GM18951 (cell line): ENCODE results near the gene TTC7B.

Experiments used
- POLR2A ChIP-seq: IDR thresholded peaks from 4 replicates; pipeline ENCODE4 v1.6.1; 2011; ENCODE audit warnings: mild to moderate bottlenecking; ENCODE audit not compliant: insufficient read length, insufficient read depth; ENCODE audit errors: extremely low read depth
- in situ Hi-C: fragments of 300-500 bp; cut with MboI; formaldehyde crosslinking; loops from one replicate; pipeline ENCODE4 v1.12.0; 2022; ENCODE audit warnings: low sequenced_read_pairs, mixed read lengths, inconsistent platforms; ENCODE audit not compliant: unreplicated experiment

TTC7B gene

DNA sequence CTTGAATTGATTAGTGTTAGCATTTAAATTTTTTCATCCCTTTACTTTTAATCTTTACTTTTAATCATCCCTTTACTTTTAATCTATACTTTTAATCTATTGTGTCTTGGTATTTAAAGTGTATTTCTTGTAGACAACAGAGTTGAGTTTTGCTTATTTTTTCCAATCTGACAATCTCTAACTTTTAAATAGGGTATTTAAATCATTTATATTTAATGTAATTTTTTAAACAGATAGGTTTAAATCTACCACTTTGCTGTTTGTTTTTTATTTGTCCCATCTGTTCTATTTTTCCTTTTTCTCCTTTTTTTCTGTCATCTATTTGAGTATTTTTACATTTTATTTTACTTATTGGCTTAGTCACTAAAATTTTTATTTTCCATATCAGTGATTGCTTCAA, 68.3 kb downstream of the TTC7B start:
- no peak for TF ChIP-seq POLR2A
- in situ Hi-C loops: no loop called here

DNA sequence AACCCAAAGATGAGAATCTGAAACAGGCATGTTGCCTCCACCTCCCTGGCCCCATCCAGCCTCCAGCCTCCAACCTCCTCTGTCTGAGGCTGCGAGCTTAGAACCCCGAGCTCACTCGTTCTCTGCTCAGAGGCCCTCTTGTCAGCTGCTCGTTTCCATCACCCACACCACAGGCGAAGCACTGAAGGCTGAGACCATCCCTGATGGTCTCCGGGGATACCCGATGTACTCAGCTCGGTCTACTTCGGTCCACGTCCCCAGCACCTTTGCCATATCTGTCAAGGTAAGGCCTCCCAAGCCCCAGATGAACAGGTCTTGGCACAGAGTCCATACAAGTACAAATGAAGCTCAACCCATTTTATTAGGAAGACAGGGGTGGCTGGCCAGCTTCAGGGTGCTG, 72.4 kb downstream of the TTC7B start:
- TF ChIP-seq POLR2A: no peak
- in situ Hi-C loops: no loop called here

DNA sequence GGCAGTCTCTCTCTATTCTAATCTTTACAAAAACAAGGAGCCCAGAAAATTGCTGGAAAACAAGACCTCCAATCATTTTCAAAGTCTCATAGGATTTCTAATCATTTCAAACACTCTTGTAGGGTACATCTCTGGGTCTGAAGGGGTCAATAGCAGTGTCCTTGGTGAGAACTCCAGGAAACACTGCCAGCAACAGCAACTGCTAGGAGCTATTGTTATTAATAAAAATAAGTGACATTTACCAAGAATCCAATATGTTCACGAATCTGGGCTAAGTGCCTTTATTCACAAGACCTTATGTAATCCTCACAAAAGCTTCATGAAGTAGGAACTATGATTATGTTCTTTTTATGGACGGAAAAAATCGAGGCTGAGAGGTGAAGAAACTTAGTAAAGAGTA, 72.8 kb downstream of the TTC7B start:
- TF ChIP-seq POLR2A: no peak
- in situ Hi-C loops: no loop called here

DNA sequence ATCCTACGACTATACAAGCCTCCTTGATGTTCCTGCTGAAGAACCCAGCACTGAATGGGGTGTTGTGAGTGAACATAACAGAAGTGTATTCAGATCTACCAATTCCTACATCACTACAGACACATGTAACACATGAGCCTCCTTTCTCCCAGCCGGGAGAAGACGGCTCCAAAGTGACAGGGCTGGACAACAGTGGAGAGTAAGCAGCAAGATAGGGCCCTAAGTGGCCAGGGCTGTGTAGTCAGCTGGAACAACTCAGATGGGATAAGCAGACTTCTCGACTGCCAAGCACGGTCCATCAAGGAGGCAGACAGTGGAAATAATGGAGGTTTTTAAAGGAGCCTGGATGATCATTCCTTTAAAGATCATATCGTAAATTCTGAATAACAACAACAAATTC, 73.5 kb downstream of the TTC7B start:
- in situ Hi-C loops: no loop called here
- no peak for TF ChIP-seq POLR2A

DNA sequence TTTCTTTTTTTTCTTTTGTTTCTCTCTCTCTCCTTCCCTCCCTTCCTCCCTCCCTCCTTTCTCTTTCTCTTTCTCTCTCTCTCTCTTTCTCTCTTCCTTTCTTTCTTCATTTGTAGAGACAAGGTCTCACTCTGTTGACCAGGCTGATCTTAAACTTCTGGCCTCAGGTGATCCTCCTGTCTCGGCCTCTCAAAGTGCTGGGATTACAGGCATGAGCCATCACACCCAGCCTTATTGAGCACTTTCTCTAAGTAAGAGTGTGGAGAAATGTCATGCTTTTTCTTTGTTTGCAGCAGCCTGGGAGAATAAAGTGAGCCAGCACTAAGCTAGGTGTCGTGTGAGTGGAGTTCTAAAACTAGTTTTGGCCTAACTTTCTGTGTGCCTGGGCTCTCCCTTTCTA, 74.0 kb downstream of the TTC7B start:
- in situ Hi-C loops: no loop called here

DNA sequence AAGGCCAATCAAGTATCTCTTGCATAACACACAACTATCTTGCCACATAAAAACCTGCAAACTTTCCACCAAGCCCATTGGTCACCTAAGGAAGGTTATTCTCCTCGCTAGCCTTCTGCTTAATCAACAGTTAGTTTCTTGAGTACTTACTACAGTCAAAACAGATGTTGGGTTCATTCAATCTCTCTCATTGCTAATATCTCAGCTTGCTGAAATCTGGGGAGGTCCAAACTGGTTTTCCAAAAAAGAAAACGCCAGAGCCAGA, 74.6 kb downstream of the TTC7B start:
- in situ Hi-C loops: no loop called here
- no peak for TF ChIP-seq POLR2A

More for the DNA sequence above, 74.0 kb downstream of the TTC7B start:
- no peak for TF ChIP-seq POLR2A

DNA sequence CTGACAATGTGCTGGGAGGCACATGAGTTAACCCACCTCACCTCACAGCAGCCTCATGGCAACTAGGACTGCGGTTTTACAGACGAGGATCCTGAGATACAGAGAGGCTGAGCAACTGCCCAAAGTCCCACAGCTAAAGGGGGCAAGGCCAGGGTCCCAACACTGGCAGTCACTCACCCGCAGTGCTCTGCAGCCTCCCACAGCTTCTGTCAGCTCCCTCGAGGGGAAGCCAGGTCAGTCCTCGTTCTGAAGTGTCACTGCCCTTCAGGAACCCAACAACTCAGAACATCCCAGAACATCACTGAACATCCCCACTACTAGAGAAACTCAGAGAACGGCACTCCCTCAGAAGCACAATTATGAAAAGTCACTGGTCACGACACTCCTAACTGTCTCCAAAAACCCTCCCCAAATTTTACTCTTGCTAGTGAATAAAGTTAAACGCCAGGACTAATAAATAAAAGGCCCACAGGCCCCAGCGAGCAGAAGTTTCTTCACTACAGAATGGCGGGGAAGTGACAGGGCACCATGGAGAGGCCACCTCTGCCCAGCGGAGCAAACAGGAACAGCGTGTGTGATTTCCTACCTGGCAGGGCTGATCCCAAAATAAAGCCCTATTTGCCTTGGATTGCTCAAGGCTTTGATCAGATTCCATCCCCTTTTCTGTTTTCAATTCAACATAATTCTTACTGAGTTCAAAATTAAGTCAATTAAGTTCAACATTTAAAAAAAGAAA, 75.1 kb downstream of the TTC7B start:
- in situ Hi-C loops: no loop called here
- no peak for TF ChIP-seq POLR2A

DNA sequence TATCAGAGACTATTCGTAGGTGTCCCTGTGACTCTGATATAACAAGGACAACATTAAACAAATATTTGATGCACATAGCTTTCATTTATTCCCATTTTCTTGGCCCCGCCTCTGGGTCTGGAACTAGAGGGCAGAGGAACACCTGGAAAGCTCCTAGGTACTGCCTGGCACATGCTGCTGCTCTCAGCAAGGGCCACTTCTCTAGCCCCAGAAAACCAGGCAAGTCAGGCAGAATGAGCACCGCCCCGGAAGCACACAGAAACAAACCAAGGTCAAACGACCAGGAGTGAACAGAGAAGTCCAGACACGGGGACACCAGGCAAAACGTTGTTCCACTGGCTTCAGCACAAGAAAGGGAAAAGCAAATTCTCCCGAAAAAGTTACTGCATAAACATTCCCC, 76.1 kb downstream of the TTC7B start:
- TF ChIP-seq POLR2A: no peak
- in situ Hi-C loops: no loop called here

DNA sequence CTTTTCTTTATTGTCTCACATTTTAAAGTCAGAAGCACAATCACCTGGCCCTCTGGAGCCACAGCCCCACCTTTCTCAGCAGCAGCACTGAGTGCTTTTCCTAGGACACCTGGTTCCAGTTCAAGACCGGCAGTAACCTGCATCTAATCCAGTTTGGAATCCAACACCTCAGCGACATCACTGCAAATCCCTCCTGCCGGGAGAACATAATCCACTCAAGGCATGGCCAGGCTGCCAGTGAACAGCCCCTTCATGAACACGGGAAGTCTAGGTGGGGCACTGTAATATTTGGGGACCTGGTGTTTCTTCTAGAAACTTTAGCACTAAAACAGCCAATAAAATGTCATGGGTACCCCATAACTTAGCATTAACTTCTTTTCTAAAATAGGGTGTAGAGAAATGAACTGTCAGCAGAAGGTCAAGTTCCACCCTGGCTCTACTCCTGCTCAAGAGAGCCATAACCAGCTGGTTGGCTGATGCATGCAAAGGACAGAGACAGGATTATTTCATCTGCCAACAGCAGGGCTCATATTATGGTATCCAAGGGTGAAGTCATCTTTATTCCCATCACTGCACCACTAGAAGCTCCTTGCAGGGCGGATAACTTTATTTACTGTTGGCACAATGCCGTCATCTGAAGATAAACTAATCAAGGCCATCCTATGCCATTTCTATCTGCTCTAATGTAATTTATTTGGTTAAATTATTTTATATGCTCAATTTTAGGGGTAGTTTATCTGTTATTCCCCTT, 76.7 kb downstream of the TTC7B start:
- in situ Hi-C loops: no loop called here

DNA sequence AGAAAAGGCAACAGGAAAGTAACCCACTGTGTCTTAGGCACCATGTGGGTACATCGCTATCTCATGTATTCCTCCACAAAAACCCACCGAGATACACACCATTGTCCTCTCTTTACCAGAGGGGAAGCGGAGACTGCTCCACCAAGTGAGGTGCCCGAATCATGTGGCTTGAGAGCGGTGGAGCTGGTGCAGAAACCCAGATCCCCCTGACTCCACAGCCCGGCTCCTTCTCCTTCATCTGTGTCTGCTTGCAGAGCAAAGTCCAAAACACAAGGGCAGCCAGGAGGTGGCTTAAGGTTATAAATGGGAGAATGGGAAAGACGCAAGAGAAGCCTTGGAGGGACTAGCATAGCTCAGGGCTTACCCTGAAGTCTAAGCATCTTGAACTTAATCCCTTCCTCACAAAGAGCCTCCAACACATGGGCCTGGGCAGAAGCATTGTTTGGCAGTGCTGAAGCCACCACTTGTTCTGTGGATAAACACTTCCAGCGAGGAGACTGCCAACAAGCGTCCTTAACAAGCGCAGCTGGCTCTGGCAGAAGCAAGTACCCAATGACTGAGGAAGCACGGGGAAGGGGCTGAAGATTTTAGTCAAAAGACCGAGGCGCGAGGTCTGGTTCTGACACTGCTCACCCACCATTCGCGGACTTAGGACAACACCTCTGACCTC, 83.0 kb downstream of the TTC7B start:
- in situ Hi-C loops: no loop called here
- TF ChIP-seq POLR2A: no peak

More for the DNA sequence above, 76.7 kb downstream of the TTC7B start:
- TF ChIP-seq POLR2A: no peak

DNA sequence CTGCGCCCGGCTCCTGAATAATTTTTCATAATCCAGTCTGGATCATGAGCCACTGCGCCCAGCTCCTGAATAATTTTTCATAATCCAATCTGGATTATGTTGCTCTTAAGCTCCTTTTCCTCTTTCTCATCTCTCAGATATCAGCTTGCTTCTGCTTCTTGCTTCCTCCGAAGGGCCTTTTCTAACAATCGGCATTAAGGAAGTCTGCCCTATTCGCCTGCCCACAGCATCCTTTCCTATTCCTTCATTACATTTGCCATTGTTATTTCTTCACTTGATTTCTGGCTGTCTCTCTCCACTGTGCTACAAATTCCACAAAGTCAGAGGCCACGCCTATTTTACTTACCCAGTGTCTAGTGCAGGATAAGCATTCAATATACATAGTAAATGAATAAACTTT, 83.5 kb downstream of the TTC7B start:
- in situ Hi-C loops: no loop called here
- TF ChIP-seq POLR2A: no peak

DNA sequence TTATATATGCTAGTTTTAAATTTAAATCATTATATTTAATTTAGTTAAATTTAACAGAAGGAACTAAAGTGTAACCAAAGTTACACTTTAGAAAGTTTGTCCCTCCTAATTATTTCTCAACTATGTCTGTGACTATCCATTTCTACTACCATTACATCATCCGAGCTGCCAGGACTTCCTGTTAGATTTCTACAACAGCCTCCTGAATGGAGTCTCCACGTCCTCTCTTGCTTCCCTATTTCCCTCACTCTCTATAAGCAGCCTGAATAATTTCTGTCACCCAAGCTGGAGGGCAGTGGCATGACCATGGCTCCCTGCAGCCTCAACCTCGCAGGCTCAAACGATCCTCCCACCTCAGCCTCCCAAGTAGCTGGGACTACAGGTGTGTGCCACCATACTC, 84.1 kb downstream of the TTC7B start:
- in situ Hi-C loops: no loop called here
- TF ChIP-seq POLR2A: no peak

DNA sequence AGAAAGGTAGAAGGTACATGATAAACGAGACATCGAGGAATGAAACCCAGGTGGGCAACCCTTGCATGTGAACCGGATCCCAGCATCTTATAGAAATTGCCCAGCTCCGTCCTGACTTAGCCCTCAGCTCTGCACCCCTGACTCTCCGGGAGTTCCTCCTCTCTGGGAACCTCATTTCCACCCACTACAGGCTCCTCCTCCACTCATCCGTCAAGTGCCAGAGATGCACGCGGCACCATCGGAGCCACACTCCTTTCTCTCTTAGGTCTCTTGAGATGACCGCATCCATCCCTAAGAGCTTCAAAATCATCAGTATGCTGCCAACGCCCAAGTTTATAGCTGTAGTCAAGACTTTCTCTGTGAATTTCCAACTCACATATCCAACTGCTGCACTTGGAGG, 84.7 kb downstream of the TTC7B start:
- no peak for TF ChIP-seq POLR2A
- in situ Hi-C loops: no loop called here
